Thyroid gland (tissue), 4 donors: ENCODE data around the gene NBDY. TPM values are rescaled to one million over a fixed set of nuclear protein-coding genes. Genes with fewer than 3 reads are reported as not detected.

Experiments
- DNase-seq, 2 donors: peaks; one replicate each; pipeline ENCODE4 v3.0.0-alpha.2; 2019
- H3K27ac ChIP-seq, 3 donors: fragments of 200-600 bp; sonication (generic); 1 replicate in 2 of 3; 2 replicates in 1 of 3; pipeline ENCODE4 v1.5.1; 2016 to 2019; ENCODE audit warnings: mild to moderate bottlenecking in 1 of 3, moderate library complexity in 1 of 3
- H3K27me3 ChIP-seq: fragments of 200-600 bp; sonication (generic); one replicate; pipeline ENCODE4 v1.5.1; 2019
- H3K36me3 ChIP-seq, 2 donors: fragments of 200-600 bp; sonication (generic); one replicate each; pipeline ENCODE4 v1.5.1; 2016 to 2019
- H3K4me1 ChIP-seq, 2 donors: fragments of 200-600 bp; sonication (generic); one replicate each; pipeline ENCODE4 v1.5.1; 2017 to 2019
- H3K4me3 ChIP-seq, 3 donors: fragments of 200-600 bp; sonication (generic); replicated peaks in 1 of 3; 1 replicate in 2 of 3; 2 replicates in 1 of 3; pipeline ENCODE4 v1.5.1; 2016; ENCODE audit warnings: mild to moderate bottlenecking in 1 of 3
- H3K9me3 ChIP-seq: fragments of 200-600 bp; sonication (generic); one replicate; pipeline ENCODE4 v1.5.1; 2017
- POLR2A ChIP-seq, 2 donors: fragments of 450-650 bp; IDR thresholded peaks; one replicate each; pipeline ENCODE4 v1.6.1; 2017; ENCODE audit warnings: antibody characterized with exemption in 2 of 2, mild to moderate bottlenecking in 2 of 2, moderate library complexity in 1 of 2
- WGBS, 2 donors: methylation state at CpG; one replicate each; pipeline ENCODE4 v1.1.5; 2017; 5-methylcytosine and 5-hydroxymethylcytosine counted together
- intact Hi-C: fragments of 100-400 bp; cut with DNase I; formaldehyde crosslinking; loops from one replicate; pipeline ENCODE4 v1.15.1; 2023
- total RNA-seq, 4 donors: library from RNA; depleted of rRNA; stranded (reverse); fragments of >200 nt; gene quantifications; one replicate each; pipeline ENCODE4 v1.2.3, GENCODE V29; 2016
- TF ChIP-seq, protein P1 (sequence below), 6 experiments: fragments of 200-600 bp in 3 of 6; fragments of 450-650 bp in 3 of 6; sonication (generic) in 3 of 6; IDR thresholded peaks; one replicate each; pipeline ENCODE4 v1.5.1; 2016 to 2019; ENCODE audit warnings: antibody characterized with exemption in 6 of 6, mild to moderate bottlenecking in 2 of 6, inconsistent platforms in 1 of 6, moderate library complexity in 1 of 6

The NBDY gene
- total RNA-seq, 4 donors from 2014 or later = 14.7 to 35.7 (median 17.2) TPM

GRCh38 chrX:56857042-56857441 lies 128.0 kb downstream of the NBDY start:
- no peaks in the 10 kb centered on the region for H3K27me3 ChIP-seq
- no peaks in the 10 kb centered on the region for H3K36me3 ChIP-seq
- DNase-seq = no peak
- WGBS, 2 donors = 100% methylated on average over 1 of the region's 1 CpG
- no peaks in the 10 kb centered on the region for H3K9me3 ChIP-seq
- H3K4me3 ChIP-seq = no peak overlapping the region
- TF ChIP-seq POLR2A (IDR thresholded peaks at IDR 0.05) = no peak
- TF ChIP-seq, protein P1, sequence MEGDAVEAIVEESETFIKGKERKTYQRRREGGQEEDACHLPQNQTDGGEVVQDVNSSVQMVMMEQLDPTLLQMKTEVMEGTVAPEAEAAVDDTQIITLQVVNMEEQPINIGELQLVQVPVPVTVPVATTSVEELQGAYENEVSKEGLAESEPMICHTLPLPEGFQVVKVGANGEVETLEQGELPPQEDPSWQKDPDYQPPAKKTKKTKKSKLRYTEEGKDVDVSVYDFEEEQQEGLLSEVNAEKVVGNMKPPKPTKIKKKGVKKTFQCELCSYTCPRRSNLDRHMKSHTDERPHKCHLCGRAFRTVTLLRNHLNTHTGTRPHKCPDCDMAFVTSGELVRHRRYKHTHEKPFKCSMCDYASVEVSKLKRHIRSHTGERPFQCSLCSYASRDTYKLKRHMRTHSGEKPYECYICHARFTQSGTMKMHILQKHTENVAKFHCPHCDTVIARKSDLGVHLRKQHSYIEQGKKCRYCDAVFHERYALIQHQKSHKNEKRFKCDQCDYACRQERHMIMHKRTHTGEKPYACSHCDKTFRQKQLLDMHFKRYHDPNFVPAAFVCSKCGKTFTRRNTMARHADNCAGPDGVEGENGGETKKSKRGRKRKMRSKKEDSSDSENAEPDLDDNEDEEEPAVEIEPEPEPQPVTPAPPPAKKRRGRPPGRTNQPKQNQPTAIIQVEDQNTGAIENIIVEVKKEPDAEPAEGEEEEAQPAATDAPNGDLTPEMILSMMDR (IDR thresholded peaks at IDR 0.05) = no peak
- intact Hi-C loops = no loop called here
- no peak overlapping the region for H3K27ac ChIP-seq
- no peaks in the 10 kb centered on the region for H3K4me1 ChIP-seq

- no peaks in the 10 kb centered on the region for H3K36me3 ChIP-seq
- 71% methylated on average over 1 of the region's 2 CpGs; no CpG with 5 or more reads in 1 of the 2 donors for WGBS, 2 donors
- H3K4me3 ChIP-seq = no peak overlapping the region
- no peaks in the 10 kb centered on the region for H3K27me3 ChIP-seq
- H3K27ac ChIP-seq = no peak overlapping the region
- TF ChIP-seq POLR2A (IDR thresholded peaks at IDR 0.05) = no peak
- TF ChIP-seq, protein P1 (IDR thresholded peaks at IDR 0.05) = no peak
- no peaks in the 10 kb centered on the region for H3K9me3 ChIP-seq
- no peak for DNase-seq
- intact Hi-C loops = no loop called here
- H3K4me1 ChIP-seq = no peaks in the 10 kb centered on the region
Observed at GRCh38 chrX:56860888-56861287, 131.8 kb downstream of the NBDY start.

Other genes starting within 250 kb of the NBDY start
- gene UBQLN2, start 165.6 kb upstream of the NBDY start, total RNA-seq = 10 to 100 TPM; 31.4 to 45.4 (median 40.0) TPM